ENCODE results near the gene HDGF. TPM values are rescaled to one million over a fixed set of nuclear protein-coding genes. Genes with fewer than 3 reads are reported as not detected.

HDGF gene
- total RNA-seq (226 TPM), polyA plus RNA-seq (116 TPM)
- long read RNA-seq, donor 1, partial matches to known transcripts = 0 of 2 reads
- long read RNA-seq, donor 1, other reads (novel, unspliced or antisense) = 0 of 2 reads
- long read RNA-seq, donor 2, transcript HDGF-201 (6 exons, 2,380 nt) = major isoform, 88 of 124 reads
- long read RNA-seq, donor 2, transcript HDGF-207 (2 exons, 686 nt) = minor isoform, 6 of 124 reads
- long read RNA-seq, donor 2, partial matches to known transcripts = 27 of 124 reads
- long read RNA-seq, donor 2, other reads (novel, unspliced or antisense) = 0 of 124 reads
- long read RNA-seq, donor 3, transcript HDGF-201 (6 exons, 2,380 nt) = major isoform, 77 of 170 reads
- long read RNA-seq, donor 3, partial matches to known transcripts = 71 of 170 reads
- long read RNA-seq, donor 3, other reads (novel, unspliced or antisense) = 15 of 170 reads
- long read RNA-seq, donor 4, transcript HDGF-201 (6 exons, 2,380 nt) = major isoform, 11 of 81 reads
- long read RNA-seq, donor 4, partial matches to known transcripts = 49 of 81 reads
- long read RNA-seq, donor 4, other reads (novel, unspliced or antisense) = 18 of 81 reads
- long read RNA-seq, donor 5, transcript HDGF-201 (6 exons, 2,380 nt) = major isoform, 46 of 112 reads
- long read RNA-seq, donor 5, partial matches to known transcripts = 60 of 112 reads
- long read RNA-seq, donor 5, other reads (novel, unspliced or antisense) = 0 of 112 reads
- long read RNA-seq, donor 6, transcript HDGF-201 (6 exons, 2,380 nt) = major isoform, 40 of 49 reads
- long read RNA-seq, donor 6, partial matches to known transcripts = 6 of 49 reads
- long read RNA-seq, donor 6, other reads (novel, unspliced or antisense) = 0 of 49 reads
- long read RNA-seq, donor 7, transcript HDGF-201 (6 exons, 2,380 nt) = major isoform, 9 of 39 reads
- long read RNA-seq, donor 7, partial matches to known transcripts = 27 of 39 reads
- long read RNA-seq, donor 7, other reads (novel, unspliced or antisense) = 0 of 39 reads
- long read RNA-seq, donor 8, transcript HDGF-201 (6 exons, 2,380 nt) = major isoform, 14 of 36 reads
- long read RNA-seq, donor 8, partial matches to known transcripts = 21 of 36 reads
- long read RNA-seq, donor 8, other reads (novel, unspliced or antisense) = 0 of 36 reads
- long read RNA-seq, donor 9, transcript HDGF-201 (6 exons, 2,380 nt) = major isoform, 12 of 16 reads
- long read RNA-seq, donor 9, partial matches to known transcripts = 0 of 16 reads
- long read RNA-seq, donor 9, other reads (novel, unspliced or antisense) = 0 of 16 reads
- long read RNA-seq, donor 10, transcript HDGF-201 (6 exons, 2,380 nt) = major isoform, 17 of 55 reads
- long read RNA-seq, donor 10, partial matches to known transcripts = 37 of 55 reads
- long read RNA-seq, donor 10, other reads (novel, unspliced or antisense) = 0 of 55 reads

DNA sequence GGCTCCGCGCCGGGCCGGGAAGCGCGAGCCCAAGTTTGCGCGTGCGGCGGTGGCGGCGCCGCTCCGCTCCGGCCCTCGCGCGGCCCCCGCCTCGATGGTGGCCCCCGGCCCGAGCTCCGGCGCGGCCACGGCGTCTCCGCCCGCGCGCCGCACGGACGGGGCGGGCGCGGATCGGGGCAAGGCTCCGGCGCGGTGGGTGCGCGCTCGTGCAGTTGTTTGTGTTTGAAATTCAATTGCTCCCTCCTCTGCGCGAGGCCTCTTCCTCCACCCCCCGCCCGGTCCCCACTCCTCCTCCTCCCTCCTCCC is at the start of gene HDGF:
Gene HDGF (minus strand): TSS at position 225 of the 306 bp plus-strand sequence. CDS start 246 bp downstream, outside the sequence.
- Histone ChIP-seq H3K27ac (ENCODE audit: low read depth in 1 of 2, low read length in 1 of 2) (peak within 1 kb of the TSS; percentile 90), H3K9me3 (ENCODE audit: control insufficient read depth in 2 of 2, insufficient read depth in 1 of 2, low read length in 1 of 2) (no peaks in the 10 kb centered on the region), H3K36me3 (ENCODE audit: control insufficient read depth in 2 of 2, insufficient read depth in 2 of 2, low read length in 1 of 2) (peaks cover 0 to 9% of the 10 kb centered on the region in 2 donors), H3K4me1 (ENCODE audit: control insufficient read depth in 2 of 2, insufficient read depth in 2 of 2, low read length in 2 of 2) (peaks cover 36 to 54% of the 10 kb centered on the region in 2 donors), H3K4me3 (ENCODE audit: low read length in 2 of 2) (peak within 1 kb of the TSS; percentile 66 to 99), H3K27me3 (ENCODE audit: control insufficient read depth in 2 of 2, insufficient read depth in 1 of 2, low read length in 1 of 2) (no peaks in the 10 kb centered on the region)
- no peak for DNase-seq (ENCODE audit: low read depth in 6 of 9, low spot score in 9 of 9)
- under 1% methylated on average over 48 of the region's 48 CpGs for WGBS

DNA sequence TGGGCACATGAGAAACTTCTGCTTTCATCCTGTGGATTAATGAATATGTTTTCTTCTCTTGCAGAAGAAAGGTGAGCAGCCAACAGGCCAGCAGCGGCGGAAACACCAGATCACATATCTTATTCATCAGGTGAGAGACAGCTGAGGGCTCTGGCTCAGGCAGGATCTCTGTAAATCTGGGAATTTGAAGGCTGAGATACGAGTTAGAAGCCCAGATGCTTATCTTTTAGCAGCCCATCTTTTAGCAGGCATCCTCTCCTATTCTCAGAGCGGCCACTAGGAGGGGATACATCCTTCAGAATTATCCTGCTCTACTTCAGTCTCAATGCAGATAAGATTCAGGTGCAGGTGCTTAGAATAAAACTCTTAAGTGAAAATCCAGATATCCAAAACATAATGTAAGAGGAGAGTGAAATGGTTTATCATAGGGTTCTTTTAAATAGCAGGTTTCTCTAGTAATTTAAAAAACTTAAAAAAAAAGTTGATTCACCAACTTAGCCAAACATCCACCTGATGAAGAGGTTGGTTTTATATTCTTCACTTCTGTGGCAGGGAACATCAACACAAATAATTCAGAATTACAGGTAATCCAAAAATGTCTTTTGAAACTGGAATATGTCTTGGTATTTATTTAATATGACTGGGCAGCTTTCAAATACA is 45.9 kb upstream of the HDGF start:
- no peaks in the 10 kb centered on the region for H3K9me3 ChIP-seq (ENCODE audit: control insufficient read depth in 2 of 2, insufficient read depth in 1 of 2, low read length in 1 of 2)
- H3K4me3 ChIP-seq (ENCODE audit: low read length in 2 of 2) = no peak overlapping the region
- peaks cover 58 to 87% of the 10 kb centered on the region in 2 donors for H3K36me3 ChIP-seq (ENCODE audit: control insufficient read depth in 2 of 2, insufficient read depth in 2 of 2, low read length in 1 of 2)
- peaks cover 0 to 17% of the 10 kb centered on the region in 2 donors for H3K4me1 ChIP-seq (ENCODE audit: control insufficient read depth in 2 of 2, insufficient read depth in 2 of 2, low read length in 2 of 2)
- 66% methylated on average over 4 of the region's 4 CpGs for WGBS
- peak in 8 of 9 donors; percentile 50 to 86 (median 66) for DNase-seq (ENCODE audit: low read depth in 6 of 9, low spot score in 9 of 9)
- H3K27ac ChIP-seq (ENCODE audit: low read depth in 1 of 2, low read length in 1 of 2) = no peak overlapping the region
- H3K27me3 ChIP-seq (ENCODE audit: control insufficient read depth in 2 of 2, insufficient read depth in 1 of 2, low read length in 1 of 2) = no peaks in the 10 kb centered on the region

DNA sequence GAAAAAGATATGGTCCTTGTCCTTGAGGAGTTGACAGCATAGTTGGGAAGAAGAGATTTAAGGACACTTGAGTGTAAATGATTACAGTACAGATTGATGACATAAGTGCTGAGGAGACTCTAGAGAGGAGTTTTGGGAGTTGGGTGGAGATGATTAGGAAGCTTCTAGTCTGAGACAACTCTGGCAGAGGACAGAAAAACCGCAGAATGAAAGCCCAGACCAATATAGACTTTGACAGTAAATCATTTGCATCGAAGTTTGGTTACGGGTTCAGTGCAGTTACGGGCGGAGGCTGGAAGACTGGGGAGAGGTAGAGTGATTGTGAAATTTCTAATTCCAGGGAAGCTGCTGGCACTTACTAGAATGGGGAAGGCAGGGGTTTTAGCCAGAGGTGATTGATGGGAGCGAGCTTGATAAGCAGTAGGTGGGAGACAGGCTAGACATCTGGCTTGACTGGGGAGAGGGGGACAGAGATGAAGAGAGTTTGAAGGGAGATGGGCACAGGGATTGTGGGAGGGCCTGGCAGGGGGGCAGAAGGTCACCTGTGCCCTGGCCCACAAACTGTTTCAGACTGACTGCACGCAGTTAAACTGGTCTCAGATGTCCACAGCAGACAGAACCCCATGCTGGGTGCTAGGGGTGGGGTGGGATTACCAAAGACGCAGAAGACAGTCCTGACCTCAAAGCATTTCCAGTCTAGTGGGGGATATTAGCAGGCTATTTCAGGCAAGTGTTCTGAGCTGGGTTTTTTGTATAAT is 45.0 kb upstream of the HDGF start:
- peaks cover 0 to 13% of the 10 kb centered on the region in 2 donors for H3K4me1 ChIP-seq (ENCODE audit: control insufficient read depth in 2 of 2, insufficient read depth in 2 of 2, low read length in 2 of 2)
- H3K9me3 ChIP-seq (ENCODE audit: control insufficient read depth in 2 of 2, insufficient read depth in 1 of 2, low read length in 1 of 2) = no peaks in the 10 kb centered on the region
- no peak overlapping the region for H3K4me3 ChIP-seq (ENCODE audit: low read length in 2 of 2)
- no peak for DNase-seq (ENCODE audit: low read depth in 6 of 9, low spot score in 9 of 9)
- 96% methylated on average over 8 of the region's 8 CpGs for WGBS
- peaks cover 64 to 90% of the 10 kb centered on the region in 2 donors for H3K36me3 ChIP-seq (ENCODE audit: control insufficient read depth in 2 of 2, insufficient read depth in 2 of 2, low read length in 1 of 2)
- H3K27ac ChIP-seq (ENCODE audit: low read depth in 1 of 2, low read length in 1 of 2) = no peak overlapping the region
- no peaks in the 10 kb centered on the region for H3K27me3 ChIP-seq (ENCODE audit: control insufficient read depth in 2 of 2, insufficient read depth in 1 of 2, low read length in 1 of 2)

DNA sequence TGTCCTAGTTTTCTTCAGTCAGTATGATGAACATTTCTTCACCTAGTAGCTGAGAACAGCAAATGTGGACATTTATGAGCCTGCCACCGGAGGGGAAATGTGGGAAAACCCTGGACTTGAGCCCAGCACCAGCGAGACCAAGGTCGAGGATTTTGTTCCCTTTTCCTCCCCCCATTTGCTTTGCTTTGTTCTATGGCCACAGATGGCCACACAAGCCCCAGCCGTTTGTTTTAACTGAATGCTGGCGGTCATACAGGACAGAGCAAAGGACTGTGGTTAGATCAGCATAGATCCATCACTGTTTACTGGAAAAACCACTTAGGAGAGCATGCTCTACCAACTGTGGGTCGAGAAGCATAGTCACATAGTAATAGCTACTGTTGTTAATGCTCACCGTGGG is 44.3 kb upstream of the HDGF start:
- Histone ChIP-seq H3K9me3 (ENCODE audit: control insufficient read depth in 2 of 2, insufficient read depth in 1 of 2, low read length in 1 of 2) (no peaks in the 10 kb centered on the region), H3K27ac (ENCODE audit: low read depth in 1 of 2, low read length in 1 of 2) (no peak overlapping the region), H3K36me3 (ENCODE audit: control insufficient read depth in 2 of 2, insufficient read depth in 2 of 2, low read length in 1 of 2) (peaks cover 64 to 90% of the 10 kb centered on the region in 2 donors), H3K4me3 (ENCODE audit: low read length in 2 of 2) (no peak overlapping the region), H3K27me3 (ENCODE audit: control insufficient read depth in 2 of 2, insufficient read depth in 1 of 2, low read length in 1 of 2) (no peaks in the 10 kb centered on the region), H3K4me1 (ENCODE audit: control insufficient read depth in 2 of 2, insufficient read depth in 2 of 2, low read length in 2 of 2) (peaks cover 0 to 7% of the 10 kb centered on the region in 2 donors)
- WGBS = 89% methylated on average over 7 of the region's 7 CpGs
- DNase-seq (ENCODE audit: low read depth in 6 of 9, low spot score in 9 of 9) = no peak

DNA sequence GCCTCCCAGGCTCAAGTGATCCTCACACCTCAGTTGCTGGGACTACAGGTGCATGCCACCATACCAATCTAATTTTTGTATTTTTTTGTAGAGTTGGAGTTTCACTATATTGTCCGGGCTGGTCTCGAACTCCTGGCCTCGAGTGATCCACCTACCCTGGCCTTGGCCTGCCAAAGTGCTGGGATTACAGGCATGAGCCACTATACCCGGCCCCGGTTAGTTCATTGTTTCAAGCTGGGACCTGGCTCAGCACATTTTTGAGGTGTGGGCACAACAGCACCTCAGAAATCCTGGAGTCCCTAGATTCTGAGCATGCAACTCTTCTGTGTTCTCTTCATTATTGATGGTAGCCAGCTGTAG is 43.9 kb upstream of the HDGF start:
- Histone ChIP-seq H3K27ac (ENCODE audit: low read depth in 1 of 2, low read length in 1 of 2) (no peak overlapping the region), H3K27me3 (ENCODE audit: control insufficient read depth in 2 of 2, insufficient read depth in 1 of 2, low read length in 1 of 2) (no peaks in the 10 kb centered on the region), H3K9me3 (ENCODE audit: control insufficient read depth in 2 of 2, insufficient read depth in 1 of 2, low read length in 1 of 2) (no peaks in the 10 kb centered on the region), H3K36me3 (ENCODE audit: control insufficient read depth in 2 of 2, insufficient read depth in 2 of 2, low read length in 1 of 2) (peaks cover 60 to 85% of the 10 kb centered on the region in 2 donors), H3K4me1 (ENCODE audit: control insufficient read depth in 2 of 2, insufficient read depth in 2 of 2, low read length in 2 of 2) (peaks cover 0 to 5% of the 10 kb centered on the region in 2 donors), H3K4me3 (ENCODE audit: low read length in 2 of 2) (no peak overlapping the region)
- 98% methylated on average over 5 of the region's 5 CpGs for WGBS
- no peak for DNase-seq (ENCODE audit: low read depth in 6 of 9, low spot score in 9 of 9)

DNA sequence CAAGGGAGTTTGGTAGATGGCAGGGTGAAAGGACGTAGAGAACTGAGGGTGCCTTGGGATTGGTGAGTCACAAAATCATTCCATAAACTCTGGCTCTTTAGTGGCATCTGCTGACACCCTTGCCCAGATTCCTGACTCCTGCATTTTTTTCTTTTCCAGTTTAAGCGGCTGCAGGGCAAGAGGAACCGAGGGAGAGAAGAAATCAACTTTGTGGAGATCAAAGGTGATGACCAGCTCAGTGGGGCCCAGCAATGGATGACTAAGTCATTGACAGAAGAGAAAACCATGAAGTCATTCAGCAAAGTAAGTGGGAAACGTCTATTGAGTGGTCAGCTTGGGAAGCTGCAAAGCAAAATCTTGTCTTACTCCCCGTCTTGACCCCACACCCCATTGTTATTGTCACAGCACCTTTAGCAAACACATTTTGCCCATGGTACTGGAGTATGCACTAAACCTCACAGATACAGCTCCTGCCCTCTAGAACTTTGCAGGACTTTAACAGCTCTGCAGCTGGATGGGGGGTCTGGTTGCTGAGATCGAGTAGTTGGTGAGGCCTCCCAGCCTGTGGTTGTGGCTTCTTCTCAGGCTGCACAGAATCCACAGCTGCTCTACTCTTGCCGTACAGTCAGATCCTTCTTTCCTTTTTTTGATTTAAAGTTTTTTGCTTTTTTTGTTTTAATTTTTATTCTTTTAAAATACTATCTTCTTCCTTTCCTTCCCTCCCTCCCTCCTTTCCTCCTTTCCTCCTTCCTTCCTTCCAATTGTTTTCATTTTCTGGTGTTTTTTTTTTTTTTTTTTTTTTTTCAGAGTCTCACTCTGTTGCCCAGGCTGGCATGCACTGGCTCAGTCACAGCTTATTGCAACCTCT is 43.3 kb upstream of the HDGF start:
- H3K4me1 ChIP-seq (ENCODE audit: control insufficient read depth in 2 of 2, insufficient read depth in 2 of 2, low read length in 2 of 2) = peaks cover 0 to 4% of the 10 kb centered on the region in 2 donors
- peaks cover 59 to 85% of the 10 kb centered on the region in 2 donors for H3K36me3 ChIP-seq (ENCODE audit: control insufficient read depth in 2 of 2, insufficient read depth in 2 of 2, low read length in 1 of 2)
- H3K27ac ChIP-seq (ENCODE audit: low read depth in 1 of 2, low read length in 1 of 2) = no peak overlapping the region
- H3K9me3 ChIP-seq (ENCODE audit: control insufficient read depth in 2 of 2, insufficient read depth in 1 of 2, low read length in 1 of 2) = no peaks in the 10 kb centered on the region
- 67% methylated on average over 7 of the region's 7 CpGs for WGBS
- no peaks in the 10 kb centered on the region for H3K27me3 ChIP-seq (ENCODE audit: control insufficient read depth in 2 of 2, insufficient read depth in 1 of 2, low read length in 1 of 2)
- peak in 1 of 9 donors; percentile 53 for DNase-seq (ENCODE audit: low read depth in 6 of 9, low spot score in 9 of 9)
- H3K4me3 ChIP-seq (ENCODE audit: low read length in 2 of 2) = no peak overlapping the region

DNA sequence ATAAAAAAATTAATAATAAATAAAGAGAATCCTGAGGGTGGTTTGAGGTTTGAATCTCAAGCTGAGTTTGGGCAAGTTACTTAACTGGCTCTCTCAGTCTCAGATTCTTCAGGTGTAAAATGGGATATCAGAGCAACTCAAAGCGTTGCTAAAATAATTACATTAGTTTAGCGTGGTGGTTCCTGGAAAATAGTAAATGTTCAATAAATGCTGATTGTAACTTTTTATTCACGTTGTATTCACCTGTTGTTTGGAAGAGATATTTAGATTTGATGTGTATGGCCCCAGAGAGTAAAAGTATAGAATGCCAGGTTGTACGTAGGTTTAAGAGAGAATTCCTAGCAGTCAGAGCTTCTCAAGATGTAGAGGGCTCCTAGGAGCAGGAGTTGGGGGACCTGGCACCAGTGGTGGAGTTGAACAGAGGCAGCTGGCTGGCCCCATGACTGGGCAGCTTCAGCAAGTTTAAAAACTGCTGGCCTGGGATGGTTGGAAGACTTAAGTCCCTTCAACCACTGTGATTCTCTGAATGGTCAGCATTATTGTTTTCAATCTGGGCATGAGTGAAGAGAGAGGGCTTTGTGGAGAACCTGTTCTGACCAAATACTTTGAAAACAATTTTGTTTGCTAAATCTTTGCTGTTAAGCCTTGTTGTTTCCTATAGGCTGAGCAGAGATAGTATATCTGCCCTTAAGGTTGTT is 38.3 kb upstream of the HDGF start:
- peaks cover 0 to 4% of the 10 kb centered on the region in 2 donors for H3K4me1 ChIP-seq (ENCODE audit: control insufficient read depth in 2 of 2, insufficient read depth in 2 of 2, low read length in 2 of 2)
- no peaks in the 10 kb centered on the region for H3K9me3 ChIP-seq (ENCODE audit: control insufficient read depth in 2 of 2, insufficient read depth in 1 of 2, low read length in 1 of 2)
- H3K27ac ChIP-seq (ENCODE audit: low read depth in 1 of 2, low read length in 1 of 2) = no peak overlapping the region
- 87% methylated on average over 4 of the region's 4 CpGs for WGBS
- no peaks in the 10 kb centered on the region for H3K27me3 ChIP-seq (ENCODE audit: control insufficient read depth in 2 of 2, insufficient read depth in 1 of 2, low read length in 1 of 2)
- H3K4me3 ChIP-seq (ENCODE audit: low read length in 2 of 2) = no peak overlapping the region
- H3K36me3 ChIP-seq (ENCODE audit: control insufficient read depth in 2 of 2, insufficient read depth in 2 of 2, low read length in 1 of 2) = peaks cover 46 to 73% of the 10 kb centered on the region in 2 donors
- no peak for DNase-seq (ENCODE audit: low read depth in 6 of 9, low spot score in 9 of 9)
